ENCODE data around the gene NOMO2.
"Not testable (repeated sequence)": the region's sequence is repeated elsewhere in the genome, so short reads cannot be mapped to it uniquely, and the experiment has no call there.

The NOMO2 gene

DNA sequence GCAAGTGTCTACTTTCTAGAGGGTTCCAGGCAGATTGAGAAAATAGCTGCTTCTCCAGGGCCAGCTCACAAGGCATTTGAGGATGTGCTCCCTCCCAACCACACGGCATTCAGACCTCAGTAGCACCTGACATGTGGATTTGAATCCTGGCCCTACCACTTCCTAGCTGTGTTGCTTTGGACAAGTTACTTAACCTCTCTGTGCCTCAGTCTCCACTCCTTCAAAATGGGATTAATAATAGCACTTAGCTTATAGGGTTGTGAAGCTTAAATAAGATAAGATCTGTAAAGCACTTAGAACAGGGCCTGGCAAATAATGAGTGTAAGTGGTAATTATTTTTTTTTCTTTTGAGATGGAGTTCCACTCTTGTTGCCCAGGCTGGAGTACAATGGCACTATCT, 21.0 kb upstream of the NOMO2 start:
- TF ChIP-seq, protein P1, sequence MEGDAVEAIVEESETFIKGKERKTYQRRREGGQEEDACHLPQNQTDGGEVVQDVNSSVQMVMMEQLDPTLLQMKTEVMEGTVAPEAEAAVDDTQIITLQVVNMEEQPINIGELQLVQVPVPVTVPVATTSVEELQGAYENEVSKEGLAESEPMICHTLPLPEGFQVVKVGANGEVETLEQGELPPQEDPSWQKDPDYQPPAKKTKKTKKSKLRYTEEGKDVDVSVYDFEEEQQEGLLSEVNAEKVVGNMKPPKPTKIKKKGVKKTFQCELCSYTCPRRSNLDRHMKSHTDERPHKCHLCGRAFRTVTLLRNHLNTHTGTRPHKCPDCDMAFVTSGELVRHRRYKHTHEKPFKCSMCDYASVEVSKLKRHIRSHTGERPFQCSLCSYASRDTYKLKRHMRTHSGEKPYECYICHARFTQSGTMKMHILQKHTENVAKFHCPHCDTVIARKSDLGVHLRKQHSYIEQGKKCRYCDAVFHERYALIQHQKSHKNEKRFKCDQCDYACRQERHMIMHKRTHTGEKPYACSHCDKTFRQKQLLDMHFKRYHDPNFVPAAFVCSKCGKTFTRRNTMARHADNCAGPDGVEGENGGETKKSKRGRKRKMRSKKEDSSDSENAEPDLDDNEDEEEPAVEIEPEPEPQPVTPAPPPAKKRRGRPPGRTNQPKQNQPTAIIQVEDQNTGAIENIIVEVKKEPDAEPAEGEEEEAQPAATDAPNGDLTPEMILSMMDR (IDR thresholded peaks at IDR 0.05; ENCODE audit: control insufficient read depth, extremely low read depth, insufficient read depth), result no peak
- H3K4me3 ChIP-seq (ENCODE audit: low read depth, low read length), result no peak overlapping the region
- DNase-seq (ENCODE audit: low read depth), result no peak

GRCh38 chr16:18580396-18580795, 18.5 kb upstream of the NOMO2 start:
- not testable (repeated sequence) for H3K4me3 ChIP-seq (ENCODE audit: low read depth, low read length); DNase-seq (ENCODE audit: low read depth)

DNA sequence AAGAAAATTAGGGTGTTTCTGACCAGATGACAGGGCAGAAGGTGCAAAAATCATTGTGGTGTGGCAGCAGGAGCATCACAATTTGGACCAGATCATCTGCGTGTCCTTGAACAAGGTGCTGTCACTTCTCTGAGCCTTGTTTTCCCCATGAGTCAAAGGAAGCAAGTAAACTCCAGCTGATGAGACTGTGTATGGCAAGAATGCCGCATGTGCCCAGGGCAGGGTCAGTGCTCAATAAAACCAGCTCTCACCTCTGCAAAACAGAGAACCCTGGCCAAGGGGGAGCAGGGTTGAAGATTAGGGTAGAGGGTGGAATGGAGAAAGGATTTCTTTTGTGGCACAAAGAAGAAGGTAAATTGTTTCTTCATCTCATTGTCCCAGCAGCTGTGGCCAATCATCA, 17.4 kb upstream of the NOMO2 start:
- not testable (repeated sequence) for H3K4me3 ChIP-seq (ENCODE audit: low read depth, low read length); DNase-seq (ENCODE audit: low read depth)

- DNase-seq (ENCODE audit: low read depth); H3K4me3 ChIP-seq (ENCODE audit: low read depth, low read length): not testable (repeated sequence)
Observed at GRCh38 chr16:18577942-18578341, 16.0 kb upstream of the NOMO2 start.

DNA sequence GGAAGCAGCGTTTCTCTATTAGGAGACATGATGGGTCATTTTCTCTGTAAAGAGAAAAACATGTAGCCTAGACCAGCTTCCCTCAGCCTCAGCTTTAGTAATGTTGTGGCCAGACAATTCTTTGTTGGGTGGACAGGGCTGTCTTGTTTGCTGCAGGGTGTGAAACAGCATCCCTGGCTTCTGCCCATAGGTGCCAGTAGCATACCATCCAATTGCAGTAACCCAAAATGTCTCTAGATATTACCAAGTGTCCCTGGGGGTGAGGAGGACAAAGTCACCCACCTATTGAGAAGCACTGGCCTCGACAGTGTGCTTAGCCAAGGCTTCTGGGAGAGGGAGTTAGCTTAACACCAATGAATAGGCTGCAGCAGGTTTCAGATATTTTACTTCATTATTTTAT, 14.0 kb upstream of the NOMO2 start:
- H3K4me3 ChIP-seq (ENCODE audit: low read depth, low read length); DNase-seq (ENCODE audit: low read depth): not testable (repeated sequence)

GRCh38 chr16:18575298-18575917, 13.5 kb upstream of the NOMO2 start:
- DNase-seq (ENCODE audit: low read depth); H3K4me3 ChIP-seq (ENCODE audit: low read depth, low read length): not testable (repeated sequence)

- DNase-seq (ENCODE audit: low read depth); H3K4me3 ChIP-seq (ENCODE audit: low read depth, low read length): not testable (repeated sequence)
Observed at GRCh38 chr16:18573887-18574286, 12.0 kb upstream of the NOMO2 start.

DNA sequence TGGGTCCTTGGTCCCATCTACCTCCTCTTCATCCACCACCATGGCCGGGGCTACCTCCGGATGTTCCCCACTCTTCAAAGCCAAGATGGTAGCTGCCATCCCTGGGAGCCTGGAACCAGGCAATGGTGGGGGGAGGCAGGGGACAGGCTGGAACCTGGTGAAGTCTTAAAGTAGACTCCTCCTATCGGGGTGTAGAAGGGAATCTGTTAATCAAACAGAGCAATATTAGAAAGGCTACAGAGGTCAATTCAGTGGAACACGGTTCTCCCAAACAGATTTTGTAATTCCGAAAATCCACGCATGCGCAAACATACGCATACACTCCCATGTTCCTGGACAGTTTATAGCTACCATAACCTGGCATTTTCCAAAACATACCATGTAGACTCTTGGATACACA, 11.1 kb upstream of the NOMO2 start:
- not testable (repeated sequence) for H3K4me3 ChIP-seq (ENCODE audit: low read depth, low read length); DNase-seq (ENCODE audit: low read depth)

GRCh38 chr16:18571307-18571850, 9.5 kb upstream of the NOMO2 start:
- not testable (repeated sequence) for DNase-seq (ENCODE audit: low read depth); H3K4me3 ChIP-seq (ENCODE audit: low read depth, low read length)

- not testable (repeated sequence) for DNase-seq (ENCODE audit: low read depth); H3K4me3 ChIP-seq (ENCODE audit: low read depth, low read length)
Observed at GRCh38 chr16:18570529-18571306, 8.8 kb upstream of the NOMO2 start.

DNA sequence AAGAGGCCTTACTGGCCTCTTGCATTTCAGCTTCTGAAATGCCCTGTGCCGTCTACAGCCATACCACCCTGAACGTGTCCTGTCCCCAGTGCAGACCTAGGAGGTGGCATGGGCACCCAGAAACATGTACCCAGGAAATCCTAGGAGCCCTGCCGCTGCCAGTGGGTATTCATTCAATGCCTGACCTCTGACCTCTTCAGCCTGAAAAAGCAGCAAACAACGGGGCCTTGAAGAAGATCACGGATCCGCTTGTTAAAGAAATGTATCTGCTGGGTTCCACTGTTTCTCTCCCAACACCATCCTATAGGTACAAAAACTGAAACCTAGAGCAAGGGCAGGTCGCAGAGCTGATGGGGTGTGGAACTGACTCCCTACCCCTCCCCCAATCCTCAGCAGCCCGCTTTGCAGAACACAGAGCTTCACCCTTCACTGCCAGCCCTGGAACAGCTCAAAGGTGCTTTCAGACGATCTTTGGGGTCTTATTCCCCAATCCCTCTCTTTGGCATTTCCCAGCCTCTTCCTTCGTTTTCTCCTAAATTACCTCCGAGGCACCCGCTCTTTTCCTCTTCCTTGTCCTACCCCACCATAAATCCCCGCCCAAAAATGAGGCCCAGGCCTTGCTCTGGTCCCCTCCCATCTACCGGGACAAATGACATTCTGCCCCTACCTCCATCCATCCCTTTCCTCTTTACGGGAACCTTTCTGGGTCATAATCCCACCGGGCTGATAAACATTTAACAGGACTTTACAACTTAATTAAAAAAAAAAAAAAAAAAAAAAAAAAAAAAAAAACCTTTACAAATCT, 1.3 kb downstream of the NOMO2 start:
- H3K4me3 ChIP-seq (ENCODE audit: low read depth, low read length), result peak overlapping the region; percentile 51
- DNase-seq (ENCODE audit: low read depth), result not testable (repeated sequence)

- not testable (repeated sequence) for H3K4me3 ChIP-seq (ENCODE audit: low read depth, low read length); DNase-seq (ENCODE audit: low read depth)
Observed at GRCh38 chr16:18553671-18554070, 8.2 kb downstream of the NOMO2 start.

DNA sequence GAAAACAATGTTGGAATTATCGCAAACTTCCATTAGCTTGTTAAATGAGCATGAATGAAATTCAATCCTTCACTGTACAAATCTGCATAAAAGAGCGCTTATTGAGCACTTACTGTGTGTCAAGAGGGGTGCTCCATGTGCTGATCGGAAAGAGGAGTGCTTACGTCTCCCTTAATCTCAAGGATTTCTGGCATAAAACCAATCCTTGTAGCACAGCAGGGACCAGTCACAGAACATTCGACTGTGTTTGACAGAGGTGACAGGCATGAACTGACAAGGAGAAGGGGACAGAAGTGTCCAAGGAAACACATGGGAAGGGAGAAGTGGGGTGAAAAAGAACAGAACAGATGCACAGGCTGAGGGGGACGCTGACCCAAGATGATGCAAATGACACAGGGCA, 14.5 kb downstream of the NOMO2 start:
- not testable (repeated sequence) for H3K4me3 ChIP-seq (ENCODE audit: low read depth, low read length); DNase-seq (ENCODE audit: low read depth)

GRCh38 chr16:18546853-18547252, 15.0 kb downstream of the NOMO2 start:
- H3K4me3 ChIP-seq (ENCODE audit: low read depth, low read length); DNase-seq (ENCODE audit: low read depth): not testable (repeated sequence)

DNA sequence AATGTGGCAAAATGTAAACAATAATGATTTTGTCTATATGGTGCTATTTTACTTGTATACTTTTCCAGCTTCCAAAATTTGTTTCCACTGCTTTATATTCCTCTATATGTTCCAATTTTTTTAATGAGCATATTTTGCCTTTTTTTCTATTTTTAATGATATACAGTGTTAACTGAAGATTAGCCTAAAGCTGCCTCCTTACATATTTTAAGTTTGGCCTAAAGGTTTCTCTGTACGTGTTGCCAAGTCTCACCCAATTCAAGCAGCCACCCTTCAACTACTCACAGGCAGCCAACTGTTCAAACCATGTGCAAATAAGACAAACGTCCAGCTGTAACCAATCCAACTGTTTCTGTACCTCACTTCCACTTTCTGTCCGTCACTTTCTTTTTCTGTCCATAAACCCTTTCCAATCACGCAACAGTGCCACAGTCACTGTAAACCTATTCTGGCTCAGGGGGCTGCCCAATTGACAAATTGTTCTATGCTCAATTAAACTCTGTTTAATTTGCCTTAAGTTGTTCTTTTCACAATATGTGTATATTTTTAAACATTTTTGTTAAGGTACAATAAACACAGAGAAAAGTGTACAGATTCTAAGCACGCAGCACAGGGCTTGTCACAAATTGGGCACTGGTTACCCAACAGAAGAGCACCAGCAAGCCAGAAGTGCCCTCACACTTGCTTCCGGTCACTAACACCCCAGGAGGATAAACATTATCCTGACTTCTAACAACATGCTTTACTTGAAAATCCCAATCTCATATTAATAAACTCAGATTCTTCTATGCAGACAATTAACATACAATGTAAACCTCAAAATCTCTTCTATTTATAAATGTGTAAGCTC, 17.4 kb downstream of the NOMO2 start:
- not testable (repeated sequence) for H3K4me3 ChIP-seq (ENCODE audit: low read depth, low read length); DNase-seq (ENCODE audit: low read depth)

DNA sequence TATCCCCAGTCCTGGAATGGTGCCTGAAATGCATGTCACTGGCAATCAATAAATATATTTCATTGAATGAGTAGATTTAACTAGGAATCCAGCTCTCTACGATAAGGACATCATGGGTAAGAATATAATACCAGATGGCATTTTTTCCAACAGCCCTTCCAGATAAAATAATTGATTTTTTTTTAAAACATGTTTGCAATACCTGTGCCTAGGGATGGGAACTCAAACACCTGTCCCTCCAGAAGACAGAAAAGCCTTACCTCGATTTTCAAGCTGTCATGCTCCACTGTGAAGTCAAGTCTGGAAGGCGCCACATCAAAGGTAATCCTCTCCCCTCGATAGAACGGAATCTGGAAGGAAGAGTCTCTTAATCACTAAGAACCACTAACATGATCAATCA, 20.0 kb downstream of the NOMO2 start:
- not testable (repeated sequence) for DNase-seq (ENCODE audit: low read depth); H3K4me3 ChIP-seq (ENCODE audit: low read depth, low read length)
